Esophagus muscularis mucosa (tissue), 4 donors: Measurements from ENCODE around the gene MKRN2. TPM values are rescaled to one million over a fixed set of nuclear protein-coding genes. Genes with fewer than 3 reads are reported as not detected.
"Not testable (repeated sequence)": the region's sequence is repeated elsewhere in the genome, so short reads cannot be mapped to it uniquely, and the experiment has no call there.

Experiments
- DNase-seq: peaks from one replicate; pipeline ENCODE4 v3.0.0-alpha.2; 2017; ENCODE audit errors: extremely low spot score
- H3K27ac ChIP-seq, 4 donors: fragments of 200-600 bp; sonication (generic); replicated peaks in 1 of 4; 1 replicate in 3 of 4; 2 replicates in 1 of 4; pipeline ENCODE4 v1.5.1; 2016 to 2019; ENCODE audit warnings: mild to moderate bottlenecking in 1 of 4
- H3K27me3 ChIP-seq, 4 donors: fragments of 200-600 bp; sonication (generic); one replicate each; pipeline versions ENCODE4 v1.5.1 to v1.6.0; 2016 to 2019
- H3K36me3 ChIP-seq, 4 donors: fragments of 200-600 bp; sonication (generic); one replicate each; pipeline ENCODE4 v1.5.1; 2016 to 2019
- H3K4me1 ChIP-seq, 4 donors: fragments of 200-600 bp; sonication (generic); one replicate each; pipeline ENCODE4 v1.5.1; 2016 to 2019
- H3K4me3 ChIP-seq, 4 donors: fragments of 200-600 bp; sonication (generic); 1 replicate in 2 of 4; 2 replicates in 2 of 4; pipeline ENCODE4 v1.5.1; 2016 to 2019; ENCODE audit warnings: mild to moderate bottlenecking in 4 of 4, moderate library complexity in 1 of 4
- H3K9me3 ChIP-seq, 4 donors: fragments of 200-600 bp; sonication (generic); 1 replicate in 3 of 4; 2 replicates in 1 of 4; pipeline ENCODE4 v1.5.1; 2016 to 2019
- EP300 ChIP-seq: sonication (generic); formaldehyde crosslinking; IDR thresholded peaks from one replicate; pipeline ENCODE4 v1.6.1; 2017; ENCODE audit warnings: antibody characterized with exemption
- POLR2A ChIP-seq: fragments of 450-650 bp; IDR thresholded peaks from one replicate; pipeline ENCODE4 v1.6.1; 2017; ENCODE audit warnings: antibody characterized with exemption, moderate library complexity, mild to moderate bottlenecking, low read depth
- POLR2AphosphoS5 ChIP-seq, 2 donors: sonication (generic); formaldehyde crosslinking; IDR thresholded peaks; one replicate each; pipeline ENCODE4 v1.6.1; 2017; ENCODE audit warnings: antibody characterized with exemption in 2 of 2
- WGBS: methylation state at CpG from one replicate; pipeline ENCODE4 v1.1.5; 2018; 5-methylcytosine and 5-hydroxymethylcytosine counted together
- intact Hi-C: fragments of 100-400 bp; cut with DNase I; formaldehyde crosslinking; loops from one replicate; pipeline ENCODE4 v1.15.1; 2023
- total RNA-seq, 4 donors: library from RNA; depleted of rRNA; stranded (reverse); fragments of >200 nt; gene quantifications; one replicate each; pipeline versions ENCODE4 v1.1.0 to v1.2.1, GENCODE V29; 2016
- TF ChIP-seq, protein P1 (sequence below), 3 experiments: fragments of 200-600 bp in 2 of 3; fragments of 450-650 bp in 1 of 3; sonication (generic) in 2 of 3; IDR thresholded peaks; one replicate each; pipeline ENCODE4 v1.5.1; 2017 to 2019; ENCODE audit warnings: antibody characterized with exemption in 3 of 3, mild to moderate bottlenecking in 2 of 3, moderate library complexity in 1 of 3

Gene MKRN2
- total RNA-seq, 4 donors from 2014 or later = 29.5 to 55.1 (median 38.0) TPM

- no peaks in the 10 kb centered on the region for H3K4me1 ChIP-seq
- peaks cover 4 to 17% (median 11%) of the 10 kb centered on the region in 4 donors for H3K36me3 ChIP-seq
- WGBS = 72% methylated on average over 8 of the region's 8 CpGs
- H3K27me3 ChIP-seq = no peaks in the 10 kb centered on the region
- DNase-seq = no peak
- no peak overlapping the region for H3K27ac ChIP-seq
- no peak overlapping the region for H3K4me3 ChIP-seq
- intact Hi-C loops = no loop called here
- TF ChIP-seq POLR2A (no peak), POLR2AphosphoS5 (IDR thresholded peaks at IDR 0.05) (no peak), EP300 (no peak)
- TF ChIP-seq, protein P1, sequence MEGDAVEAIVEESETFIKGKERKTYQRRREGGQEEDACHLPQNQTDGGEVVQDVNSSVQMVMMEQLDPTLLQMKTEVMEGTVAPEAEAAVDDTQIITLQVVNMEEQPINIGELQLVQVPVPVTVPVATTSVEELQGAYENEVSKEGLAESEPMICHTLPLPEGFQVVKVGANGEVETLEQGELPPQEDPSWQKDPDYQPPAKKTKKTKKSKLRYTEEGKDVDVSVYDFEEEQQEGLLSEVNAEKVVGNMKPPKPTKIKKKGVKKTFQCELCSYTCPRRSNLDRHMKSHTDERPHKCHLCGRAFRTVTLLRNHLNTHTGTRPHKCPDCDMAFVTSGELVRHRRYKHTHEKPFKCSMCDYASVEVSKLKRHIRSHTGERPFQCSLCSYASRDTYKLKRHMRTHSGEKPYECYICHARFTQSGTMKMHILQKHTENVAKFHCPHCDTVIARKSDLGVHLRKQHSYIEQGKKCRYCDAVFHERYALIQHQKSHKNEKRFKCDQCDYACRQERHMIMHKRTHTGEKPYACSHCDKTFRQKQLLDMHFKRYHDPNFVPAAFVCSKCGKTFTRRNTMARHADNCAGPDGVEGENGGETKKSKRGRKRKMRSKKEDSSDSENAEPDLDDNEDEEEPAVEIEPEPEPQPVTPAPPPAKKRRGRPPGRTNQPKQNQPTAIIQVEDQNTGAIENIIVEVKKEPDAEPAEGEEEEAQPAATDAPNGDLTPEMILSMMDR (IDR thresholded peaks at IDR 0.05) = peak in 1 of 3 experiments; percentile 21
- no peaks in the 10 kb centered on the region for H3K9me3 ChIP-seq
Observed at GRCh38 chr3:12541625-12542024, 15.3 kb upstream of the MKRN2 start.

DNA sequence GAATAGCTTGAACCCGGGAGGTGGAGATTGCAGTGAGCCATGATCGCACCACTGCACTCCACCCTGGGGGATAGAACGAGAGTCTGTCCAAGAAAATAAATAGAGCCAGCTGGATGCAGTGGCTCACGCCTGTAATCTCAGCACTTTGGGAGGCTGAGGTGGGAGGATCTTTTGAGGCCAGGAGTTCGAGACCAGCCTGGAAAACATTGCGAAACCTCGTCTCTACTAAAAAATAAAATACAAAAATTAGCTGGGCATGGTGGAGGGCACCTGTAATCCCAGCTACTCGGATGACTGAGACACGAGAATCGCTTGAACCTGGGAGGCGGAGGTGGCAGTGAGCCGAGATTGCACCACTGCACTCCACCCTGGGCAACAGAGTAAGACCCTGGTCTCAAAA is 13.4 kb upstream of the MKRN2 start:
- H3K27me3 ChIP-seq, intact Hi-C loops: not testable (repeated sequence)
- 89% methylated on average over 12 of the region's 12 CpGs for WGBS

GRCh38 chr3:12544652-12545472 is 12.0 kb upstream of the MKRN2 start:
- Histone ChIP-seq H3K27me3 (no peaks in the 10 kb centered on the region), H3K9me3 (no peaks in the 10 kb centered on the region), H3K4me1 (no peaks in the 10 kb centered on the region), H3K4me3 (no peak overlapping the region), H3K27ac (no peak overlapping the region), H3K36me3 (peaks cover 0 to 7% (median 5%) of the 10 kb centered on the region in 4 donors)
- TF ChIP-seq, protein P1 (IDR thresholded peaks at IDR 0.05) = no peak
- WGBS = 59% methylated on average over 11 of the region's 11 CpGs
- no peak for DNase-seq
- intact Hi-C loops = no loop called here

More for the DNA sequence above, 13.4 kb upstream of the MKRN2 start:
- H3K4me1 ChIP-seq, H3K9me3 ChIP-seq, H3K4me3 ChIP-seq, DNase-seq, H3K27ac ChIP-seq: not testable (repeated sequence)
- peaks cover 4 to 17% (median 11%) of the 10 kb centered on the region in 4 donors for H3K36me3 ChIP-seq

DNA sequence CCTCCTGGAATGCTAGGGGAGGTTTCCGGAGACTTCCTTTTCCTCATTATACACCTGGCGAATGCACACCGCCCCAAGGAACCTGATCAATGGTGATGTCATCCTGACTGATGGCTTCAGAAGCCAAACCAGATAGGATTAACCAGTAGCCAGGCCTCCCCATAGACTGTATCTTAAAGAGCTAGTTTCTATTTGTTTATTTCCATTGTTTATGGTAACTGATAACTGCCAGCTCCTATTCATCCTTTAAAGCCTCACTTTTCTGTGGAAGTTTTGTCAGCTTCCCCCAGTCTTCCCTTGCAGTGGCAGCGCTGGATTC is 11.5 kb upstream of the MKRN2 start, which contains the start of gene MKRN2OS:
Gene MKRN2OS, minus strand, starts transcription at position 27 of the 319 bp plus-strand sequence. CDS start 35 bp downstream, outside the sequence.
- intact Hi-C loops = no loop called here
- Histone ChIP-seq H3K36me3 (peaks cover 0 to 2% (median under 1%) of the 10 kb centered on the region in 4 donors), H3K27ac (no peak within 1 kb of the TSS), H3K27me3 (no peaks in the 10 kb centered on the region), H3K9me3 (no peaks in the 10 kb centered on the region), H3K4me1 (no peaks in the 10 kb centered on the region), H3K4me3 (no peak within 1 kb of the TSS)
- 66% methylated on average over 4 of the region's 4 CpGs for WGBS
- DNase-seq = no peak
- TF ChIP-seq POLR2AphosphoS5 (IDR thresholded peaks at IDR 0.05) = no peak
- TF ChIP-seq POLR2A = no peak
- TF ChIP-seq, protein P1 (IDR thresholded peaks at IDR 0.05) = no peak
- no peak for TF ChIP-seq EP300

GRCh38 chr3:12549971-12550760 is 6.7 kb upstream of the MKRN2 start:
- Histone ChIP-seq H3K9me3 (no peaks in the 10 kb centered on the region), H3K4me1 (peaks cover 6 to 9% (median 8%) of the 10 kb centered on the region in 4 donors), H3K36me3 (no peaks in the 10 kb centered on the region), H3K27ac (no peak overlapping the region), H3K27me3 (peaks cover 0 to 35% (median 8%) of the 10 kb centered on the region in 4 donors), H3K4me3 (no peak overlapping the region)
- 67% methylated on average over 7 of the region's 7 CpGs for WGBS
- intact Hi-C loops = loop anchor here (10.0 kb wide), 1 partner anchor 415 kb away; no protein-coding TSS in a partner anchor
- DNase-seq = no peak
- TF ChIP-seq POLR2A (no peak), EP300 (no peak), POLR2AphosphoS5 (IDR thresholded peaks at IDR 0.05) (no peak)
- TF ChIP-seq, protein P1 (IDR thresholded peaks at IDR 0.05) = no peak
